GM13976 (cell line): ENCODE data around the gene TSPOAP1.
A peak's percentile ranks its signal among the peaks of the same experiment; 100 is the strongest.

Source experiments
- DNase-seq: peaks from one replicate; pipeline ENCODE4 v3.0.0; 2012; ENCODE audit warnings: low spot score
- CTCF ChIP-seq: IDR thresholded peaks from 2 replicates; pipeline ENCODE4 v1.5.1; 2012; ENCODE audit warnings: borderline replicate concordance, mild to moderate bottlenecking; ENCODE audit not compliant: insufficient read depth; ENCODE audit errors: extremely low read depth, missing control alignments, control extremely low read depth
- in situ Hi-C: fragments of 300-500 bp; cut with MboI; formaldehyde crosslinking; loops from one replicate; pipeline ENCODE4 v1.12.0; 2022; ENCODE audit warnings: low sequenced_read_pairs, mixed read lengths, inconsistent platforms; ENCODE audit not compliant: unreplicated experiment

The TSPOAP1 gene

GRCh38 chr17:58356231-58356630 is 27.6 kb upstream of the TSPOAP1 start:
- in situ Hi-C loops = no loop called here
- no peak for TF ChIP-seq CTCF
- no peak for DNase-seq

GRCh38 chr17:58354541-58355216 is 26.1 kb upstream of the TSPOAP1 start:
- peak; percentile 10 for DNase-seq
- in situ Hi-C loops = no loop called here
- TF ChIP-seq CTCF = no peak

- peak; percentile 6 for DNase-seq
Observed at GRCh38 chr17:58353389-58353825, 24.8 kb upstream of the TSPOAP1 start.

GRCh38 chr17:58352596-58353388 is 24.2 kb upstream of the TSPOAP1 start:
- in situ Hi-C loops = no loop called here
- DNase-seq = peak; percentile 41
- TF ChIP-seq CTCF = no peak

More at GRCh38 chr17:58353389-58353825, 24.8 kb upstream of the TSPOAP1 start:
- no peak for TF ChIP-seq CTCF
- in situ Hi-C loops = no loop called here

GRCh38 chr17:58351831-58352595 is 23.4 kb upstream of the TSPOAP1 start, which contains the start of gene SUPT4H1:
TSS of gene SUPT4H1 (minus strand) at chr17:58352201. CDS start at chr17:58352135, 66 bp downstream.
- no peak for TF ChIP-seq CTCF
- in situ Hi-C loops = no loop called here
- peak; percentile 93 for DNase-seq

- TF ChIP-seq CTCF = no peak
- in situ Hi-C loops = no loop called here
- peak; percentile 12 for DNase-seq
Observed at GRCh38 chr17:58351182-58351581, 22.6 kb upstream of the TSPOAP1 start.
